Right hindlimb (tissue), 1 donor: ENCODE results near the gene TGFBR1.
A peak's percentile ranks its signal among the peaks of the same experiment; 100 is the strongest.
"Not testable (repeated sequence)": the region's sequence is repeated elsewhere in the genome, so short reads cannot be mapped to it uniquely, and the experiment has no call there.

Experiments
- DNase-seq: peaks from one replicate; pipeline ENCODE4 v3.0.0-alpha.2; 2018

Gene TGFBR1

DNA sequence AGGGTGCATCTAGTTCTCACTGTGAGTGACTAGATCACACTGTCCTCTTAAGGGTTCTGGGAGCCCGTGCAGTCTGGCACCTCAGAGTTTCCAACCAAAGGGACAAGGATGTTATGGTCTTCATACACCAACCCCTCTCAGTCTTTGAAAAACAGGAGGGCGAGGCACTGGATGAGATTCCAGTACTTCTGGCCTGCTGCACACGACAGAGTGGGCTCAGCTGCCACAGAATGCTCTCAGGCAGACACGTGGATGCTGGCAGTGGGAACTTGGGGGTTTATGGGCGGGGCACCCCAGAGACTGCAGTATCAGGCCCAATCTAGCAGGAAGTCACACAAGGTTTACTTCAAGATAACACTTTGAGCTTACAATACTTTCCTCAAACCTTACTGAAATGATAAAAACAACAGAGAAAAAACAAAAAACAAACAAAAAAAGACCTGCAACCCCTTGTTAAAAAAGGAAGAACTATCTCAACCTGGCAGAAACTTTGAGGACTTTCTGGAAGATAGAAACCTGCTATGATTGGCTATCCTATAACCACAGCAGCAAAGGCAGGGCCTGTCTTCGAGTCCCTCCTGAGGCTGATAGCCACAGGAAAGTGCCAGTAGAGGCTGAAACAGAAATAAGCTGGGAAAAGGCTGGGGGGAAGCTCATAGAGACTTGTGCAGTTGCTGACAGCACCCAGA is 28.3 kb upstream of the TGFBR1 start:
- DNase-seq: no peak

DNA sequence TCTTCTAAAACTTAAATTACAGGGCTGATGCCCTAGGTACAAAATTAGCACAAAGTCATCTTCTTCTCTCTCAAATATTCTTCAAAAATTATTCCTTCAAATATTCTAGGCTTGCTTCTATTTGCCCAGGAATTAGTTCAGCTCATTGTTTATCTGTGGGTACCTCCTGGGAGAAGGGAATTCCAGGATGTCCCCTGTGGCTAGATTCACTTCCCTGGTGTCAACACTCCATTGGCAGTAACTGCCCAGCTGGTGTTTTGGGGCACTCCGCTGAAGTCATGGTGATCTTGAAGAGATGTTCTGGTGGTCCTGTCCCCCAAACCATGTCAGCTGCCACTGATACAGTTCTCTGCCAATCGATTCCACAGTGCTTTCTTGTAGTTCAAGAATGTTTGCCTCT is 26.2 kb upstream of the TGFBR1 start:
- DNase-seq: no peak

GRCh38 chr9:99079542-99079941 is 25.4 kb upstream of the TGFBR1 start:
- no peak for DNase-seq

DNA sequence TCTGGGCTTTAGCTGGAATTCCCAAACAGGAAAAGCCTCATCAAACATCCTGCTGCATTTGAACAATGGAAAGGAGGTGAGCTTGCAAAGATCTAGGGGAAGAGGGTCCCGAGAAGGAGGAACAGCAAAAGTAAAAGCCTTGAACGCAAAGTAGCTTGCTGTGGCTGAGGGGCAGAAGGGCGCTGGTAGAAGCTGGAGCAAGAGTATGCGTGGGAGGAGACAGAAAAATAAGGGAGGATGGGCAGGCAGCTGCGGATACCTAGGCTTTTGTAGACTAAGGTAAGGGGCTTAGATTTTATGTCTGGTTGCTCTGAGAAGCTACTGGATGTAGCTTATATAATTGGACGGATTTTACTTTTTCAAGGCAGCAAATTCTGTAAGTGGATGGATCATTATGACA is 21.9 kb upstream of the TGFBR1 start:
- DNase-seq: no peak

GRCh38 chr9:99085949-99086948 is 18.7 kb upstream of the TGFBR1 start:
- DNase-seq: no peak

GRCh38 chr9:99087462-99087861 is 17.5 kb upstream of the TGFBR1 start:
- DNase-seq: no peak

DNA sequence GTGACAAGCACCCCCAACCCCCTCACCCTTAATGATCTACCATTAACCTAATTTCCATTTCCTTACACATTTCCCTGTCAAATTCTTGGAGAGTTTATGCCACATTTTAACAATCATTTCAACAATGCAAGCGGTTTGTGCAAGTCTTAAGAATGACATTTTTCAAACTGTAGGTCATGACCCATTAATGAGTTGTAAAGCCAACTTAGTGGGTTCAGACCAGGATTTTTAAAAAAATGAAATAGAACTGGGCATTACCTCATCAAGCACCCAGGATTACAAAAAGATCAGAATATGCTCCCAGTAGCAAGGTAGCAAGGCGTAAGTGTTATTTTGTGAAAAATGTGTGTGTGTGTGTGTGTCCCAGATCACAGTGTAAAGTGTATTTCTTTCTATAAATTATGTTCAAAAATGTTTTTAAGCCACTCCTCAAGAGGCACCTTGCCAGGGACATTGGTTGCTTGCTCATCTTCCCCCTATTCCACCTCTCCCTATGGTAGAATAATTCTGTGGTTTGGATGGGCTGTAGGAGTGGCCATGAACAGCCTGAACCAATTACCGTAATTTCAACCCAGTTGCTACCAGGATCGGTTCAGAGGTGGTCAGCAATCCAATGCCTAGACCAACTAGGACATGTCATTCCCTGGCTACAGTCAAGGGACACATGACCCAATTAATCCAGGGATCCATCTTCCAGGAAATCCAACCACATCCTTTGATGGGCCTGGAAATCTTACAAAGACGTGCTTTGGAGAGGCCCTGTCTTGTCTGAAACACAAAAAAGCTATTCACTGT is 14.4 kb upstream of the TGFBR1 start:
- no peak for DNase-seq

DNA sequence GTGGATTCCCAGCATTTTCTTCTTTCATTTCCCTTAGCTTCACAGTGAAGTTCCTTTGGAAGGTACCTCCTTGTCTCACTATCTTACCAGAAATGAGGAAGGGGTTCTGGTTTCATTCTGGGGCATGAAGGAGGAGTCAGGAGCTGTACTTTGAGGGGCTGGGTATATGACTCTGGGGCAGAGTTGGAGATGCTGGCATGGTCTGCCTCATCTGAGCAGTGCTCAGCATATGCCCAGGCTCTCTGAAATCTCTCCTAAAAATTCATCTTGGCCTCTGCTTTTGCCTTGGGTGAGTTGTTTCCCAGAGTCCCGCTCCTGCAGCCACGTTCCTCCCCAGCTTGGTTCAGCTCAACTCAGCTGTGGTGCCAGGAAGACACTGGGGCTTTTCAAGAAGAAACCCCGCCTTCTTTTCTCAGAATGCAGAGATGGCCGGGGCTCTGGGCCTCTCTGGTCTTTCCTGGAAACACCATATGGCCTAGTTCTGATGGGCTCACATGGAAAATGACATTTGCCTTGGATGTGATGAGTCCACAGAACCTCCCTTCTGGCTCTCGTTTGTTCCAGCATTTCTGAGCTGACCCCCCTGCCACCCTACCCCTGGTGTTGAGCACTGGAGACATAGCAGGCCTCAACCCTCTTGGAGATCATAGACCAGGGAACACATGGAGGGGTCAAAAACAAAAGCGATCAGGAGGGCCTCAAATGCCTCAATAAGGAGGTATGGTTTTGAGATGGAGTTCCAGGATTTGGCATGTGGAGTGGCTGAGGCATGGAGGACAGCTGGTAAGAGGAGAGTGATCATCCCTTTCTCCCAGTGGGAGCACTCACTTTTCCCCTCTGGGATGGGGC is 12.0 kb upstream of the TGFBR1 start:
- no peak for DNase-seq

DNA sequence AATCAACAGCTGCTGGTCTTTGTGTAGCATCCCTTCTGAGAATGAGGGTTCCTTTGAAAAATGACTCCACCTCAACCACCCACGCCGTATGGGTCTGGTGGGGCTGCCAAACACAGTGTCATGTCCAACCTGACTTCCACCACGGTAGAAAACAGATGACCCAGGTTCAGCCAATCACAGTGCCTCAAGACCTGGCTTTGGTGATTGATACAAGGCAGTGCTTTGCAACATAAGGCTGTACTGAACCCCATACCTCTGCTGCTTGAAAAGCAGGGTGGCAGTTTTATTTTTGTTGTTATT is 11.5 kb upstream of the TGFBR1 start:
- no peak for DNase-seq

- DNase-seq: no peak
Measured at GRCh38 chr9:99095565-99095964, 9.3 kb upstream of the TGFBR1 start.

GRCh38 chr9:99096409-99096808 is 8.5 kb upstream of the TGFBR1 start:
- no peak for DNase-seq

GRCh38 chr9:99099806-99100585 is 4.9 kb upstream of the TGFBR1 start:
- not testable (repeated sequence) for DNase-seq

DNA sequence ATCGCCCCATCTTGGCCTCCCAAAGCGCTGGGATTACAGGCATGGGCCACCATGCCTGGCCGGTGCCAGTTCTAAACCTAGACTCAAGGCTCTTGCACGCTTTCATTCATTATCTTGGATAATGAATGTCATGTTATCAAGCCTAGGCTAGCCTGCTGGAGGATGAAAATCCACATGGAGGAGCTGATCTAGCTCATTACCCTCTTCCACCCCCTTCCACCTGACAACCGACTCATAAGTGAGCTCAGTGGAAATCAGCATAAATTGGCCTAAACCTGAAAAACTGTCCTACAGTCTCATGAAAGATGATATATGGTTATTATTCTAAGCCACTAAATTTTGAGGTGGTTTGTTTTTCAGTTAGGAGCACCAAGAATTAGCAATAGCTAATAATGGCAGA is 3.6 kb upstream of the TGFBR1 start:
- DNase-seq: no peak

GRCh38 chr9:99101812-99102211 is 3.1 kb upstream of the TGFBR1 start:
- no peak for DNase-seq

DNA sequence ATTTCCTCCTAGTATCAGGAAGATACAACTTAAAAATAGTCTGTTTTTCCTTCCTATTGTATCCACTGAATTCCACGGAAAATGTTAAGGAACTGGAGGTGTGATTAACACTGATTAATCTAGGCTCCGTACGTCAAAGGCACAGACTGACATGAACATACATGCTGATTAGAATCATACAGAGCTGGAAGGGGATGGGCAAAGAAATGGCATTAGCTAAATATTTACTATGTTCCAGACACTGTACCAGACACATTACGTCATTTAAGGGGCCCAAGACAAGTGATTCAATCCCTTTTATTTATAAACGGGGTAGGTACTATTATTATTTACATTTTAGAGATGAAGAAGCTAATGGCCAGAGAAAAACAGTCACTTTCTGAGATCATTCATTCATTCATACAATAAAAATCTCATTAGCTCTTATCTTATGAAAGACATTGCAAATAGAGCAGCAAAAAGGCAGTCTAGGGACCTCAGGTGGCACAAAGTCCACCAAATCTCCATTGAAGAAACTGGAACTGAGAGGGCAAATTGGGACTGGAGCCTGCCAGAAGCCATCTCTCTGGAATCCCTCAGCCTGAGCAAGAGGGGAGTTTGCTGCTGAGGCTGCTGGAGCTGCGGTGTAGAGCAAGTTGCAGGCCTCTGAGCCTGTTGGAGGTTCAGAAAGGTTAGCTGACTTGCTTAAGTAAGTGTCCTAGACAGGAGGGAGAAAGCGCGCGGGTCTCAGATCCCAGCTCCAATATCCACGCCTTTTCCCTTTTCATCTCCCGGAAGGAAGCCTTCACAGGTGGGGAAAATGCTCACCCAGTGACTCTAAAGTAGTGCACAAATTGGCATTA is 1.6 kb upstream of the TGFBR1 start:
- no peak for DNase-seq

DNA sequence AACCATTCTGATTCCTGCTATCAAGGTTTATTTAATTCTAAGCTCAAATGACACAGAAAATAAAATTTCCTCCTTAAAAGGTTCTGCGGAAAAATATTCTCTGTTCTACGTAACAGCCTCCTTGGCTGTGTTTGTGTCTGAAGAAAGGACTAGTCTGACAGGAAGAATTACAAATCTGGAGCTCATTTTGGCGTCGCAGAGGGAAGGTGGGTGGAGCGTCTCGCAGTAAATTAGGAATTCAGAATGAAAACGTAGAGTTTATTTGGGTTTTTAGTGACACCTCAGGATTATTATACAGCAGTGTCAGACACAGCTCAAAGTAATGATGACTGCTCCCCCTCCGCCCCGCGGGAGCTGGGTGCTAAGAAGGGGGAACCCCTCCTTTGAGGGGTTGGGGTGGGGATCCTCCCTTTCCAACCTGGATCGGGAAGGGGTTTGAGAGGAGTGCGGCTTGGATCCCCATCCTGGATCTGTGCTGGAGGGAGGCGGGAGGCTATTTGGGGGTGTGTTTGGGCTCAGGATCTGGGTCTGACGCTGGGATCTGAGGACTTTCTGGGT is 933 bp upstream of the TGFBR1 start:
- peak; percentile 59 for DNase-seq

DNA sequence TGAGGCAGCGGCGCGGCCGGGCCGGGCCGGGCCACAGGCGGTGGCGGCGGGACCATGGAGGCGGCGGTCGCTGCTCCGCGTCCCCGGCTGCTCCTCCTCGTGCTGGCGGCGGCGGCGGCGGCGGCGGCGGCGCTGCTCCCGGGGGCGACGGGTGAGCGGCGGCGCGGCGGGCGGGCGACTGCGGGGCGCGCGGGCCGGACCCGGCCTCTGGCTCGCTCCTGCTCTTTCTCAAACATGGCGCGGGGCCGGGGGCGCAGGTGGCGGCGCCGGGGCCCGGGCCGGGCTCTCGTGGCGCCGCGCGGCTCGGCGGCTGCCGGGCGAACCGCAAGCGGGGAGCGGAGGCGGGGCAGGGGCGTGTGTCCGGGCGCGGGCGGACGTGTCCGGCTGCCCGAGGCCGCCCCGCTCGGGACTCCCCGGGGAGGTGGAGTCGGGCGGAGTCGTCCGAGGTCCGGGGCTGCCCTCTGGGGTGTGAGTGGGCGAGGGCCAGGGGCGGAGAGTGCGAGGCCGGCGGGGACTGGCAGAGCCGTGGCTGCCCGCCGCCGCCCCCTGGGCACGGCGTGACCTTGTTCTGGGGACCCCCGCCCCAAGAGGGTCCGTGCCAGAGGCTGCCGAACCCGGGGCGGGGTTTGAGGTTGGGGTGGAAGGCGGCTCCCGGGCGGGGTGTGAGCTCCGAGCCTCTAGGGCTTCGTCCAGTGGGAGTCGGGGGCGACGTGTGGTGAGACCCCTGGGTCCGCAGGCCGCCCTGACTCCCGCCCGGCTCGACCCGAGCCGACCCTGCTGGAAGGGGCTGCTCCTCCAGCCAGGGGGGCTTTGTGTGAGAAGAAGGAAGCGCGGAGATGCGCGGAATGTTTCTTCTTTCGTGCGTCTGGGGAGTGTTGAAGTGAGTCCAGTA is 485 bp downstream of the TGFBR1 start:
- DNase-seq: peak; percentile 80

- no peak for DNase-seq
Measured at GRCh38 chr9:99106044-99106375, 1.1 kb downstream of the TGFBR1 start.

DNA sequence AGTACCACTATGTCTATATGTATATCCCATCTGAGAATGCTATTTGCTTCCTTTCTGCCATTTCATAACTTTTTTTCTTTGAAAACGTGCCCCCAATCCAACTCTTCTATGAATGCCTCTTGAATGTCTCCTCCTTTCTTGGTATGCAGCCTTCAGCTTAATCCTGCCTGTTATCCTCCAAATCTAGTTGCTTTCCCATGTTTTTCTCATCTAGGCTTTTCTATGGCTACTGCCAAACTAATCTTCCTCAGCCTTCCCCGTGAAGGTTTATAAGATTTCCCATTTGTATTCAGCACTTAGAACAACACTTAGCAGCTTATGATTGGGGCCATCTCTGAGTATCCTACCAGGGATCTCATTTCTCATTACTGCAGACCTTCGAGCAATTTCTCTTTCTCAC is 2.5 kb downstream of the TGFBR1 start:
- DNase-seq: no peak
